ENCODE data around the gene TSHZ2. TPM values are rescaled to one million over a fixed set of nuclear protein-coding genes. Genes with fewer than 3 reads are reported as not detected.

The TSHZ2 gene
- total RNA-seq, 1 experiment from 2014 or later: 0.07 TPM

GRCh38 chr20:53079261-53079691 is 107.1 kb downstream of the TSHZ2 start:
- H3K27ac ChIP-seq (ENCODE audit: insufficient read length, low read depth, low read length): no peak overlapping the region
- Mint-ChIP-seq H3K27me3 (ENCODE audit: low read depth) (no peaks in the 10 kb centered on the region), H3K9me3 (no peaks in the 10 kb centered on the region), H3K36me3 (ENCODE audit: insufficient read depth in 1 of 3, low read depth in 3 of 3) (no peaks in the 10 kb centered on the region), H3K4me1 (peaks cover 13 to 17% of the 10 kb centered on the region in 2 experiments), H3K4me3 (no peak overlapping the region), H3K27ac (no peak overlapping the region)
- H3K4ac ChIP-seq (ENCODE audit: low read depth, low read length): no peak overlapping the region
- H3K18ac ChIP-seq (ENCODE audit: insufficient read length, low read depth, low read length): no peak overlapping the region
- no peak overlapping the region for H2BK120ac ChIP-seq (ENCODE audit: low read depth, low read length, poor library complexity, severe bottlenecking)
- H3T11ph ChIP-seq (ENCODE audit: low read length): no peak overlapping the region
- H2BK5ac ChIP-seq (ENCODE audit: insufficient read length, low read length): no peak overlapping the region
- no peak overlapping the region for H3K4me2 ChIP-seq (ENCODE audit: insufficient read depth, insufficient read length, low read length)
- no peak overlapping the region for H2AFZ ChIP-seq (ENCODE audit: low read length)
- H3K14ac ChIP-seq (ENCODE audit: insufficient read depth, low read length): no peak overlapping the region
- no peaks in the 10 kb centered on the region for H3K79me1 ChIP-seq (ENCODE audit: insufficient read depth, low read depth, low read length, poor library complexity, severe bottlenecking)
- WGBS (ENCODE audit: extremely low coverage, insufficient read length, low lambda C conversion rate): no CpG with 5 or more reads among the region's 6 CpGs
- no peaks in the 10 kb centered on the region for H3K27me3 ChIP-seq (ENCODE audit: insufficient read depth, low read length)
- no peak overlapping the region for H2BK15ac ChIP-seq (ENCODE audit: low read depth, low read length)
- H3K23me2 ChIP-seq (ENCODE audit: insufficient read length, low read depth, low read length, poor library complexity, severe bottlenecking): no peaks in the 10 kb centered on the region
- H3K9ac ChIP-seq (ENCODE audit: extremely low read depth, insufficient read length, low read length): no peak overlapping the region
- no peak overlapping the region for H4K8ac ChIP-seq (replicated peaks; ENCODE audit: insufficient read length, low read depth, low read length)
- TF ChIP-seq, protein P1, sequence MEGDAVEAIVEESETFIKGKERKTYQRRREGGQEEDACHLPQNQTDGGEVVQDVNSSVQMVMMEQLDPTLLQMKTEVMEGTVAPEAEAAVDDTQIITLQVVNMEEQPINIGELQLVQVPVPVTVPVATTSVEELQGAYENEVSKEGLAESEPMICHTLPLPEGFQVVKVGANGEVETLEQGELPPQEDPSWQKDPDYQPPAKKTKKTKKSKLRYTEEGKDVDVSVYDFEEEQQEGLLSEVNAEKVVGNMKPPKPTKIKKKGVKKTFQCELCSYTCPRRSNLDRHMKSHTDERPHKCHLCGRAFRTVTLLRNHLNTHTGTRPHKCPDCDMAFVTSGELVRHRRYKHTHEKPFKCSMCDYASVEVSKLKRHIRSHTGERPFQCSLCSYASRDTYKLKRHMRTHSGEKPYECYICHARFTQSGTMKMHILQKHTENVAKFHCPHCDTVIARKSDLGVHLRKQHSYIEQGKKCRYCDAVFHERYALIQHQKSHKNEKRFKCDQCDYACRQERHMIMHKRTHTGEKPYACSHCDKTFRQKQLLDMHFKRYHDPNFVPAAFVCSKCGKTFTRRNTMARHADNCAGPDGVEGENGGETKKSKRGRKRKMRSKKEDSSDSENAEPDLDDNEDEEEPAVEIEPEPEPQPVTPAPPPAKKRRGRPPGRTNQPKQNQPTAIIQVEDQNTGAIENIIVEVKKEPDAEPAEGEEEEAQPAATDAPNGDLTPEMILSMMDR (conservative IDR thresholded peaks at IDR 0.05): no peak
- H3K23ac ChIP-seq (ENCODE audit: insufficient read length, low read depth, low read length): no peak overlapping the region
- no peak overlapping the region for H2BK20ac ChIP-seq (ENCODE audit: low read depth, low read length, poor library complexity, severe bottlenecking)
- H3K9me3 ChIP-seq (ENCODE audit: control insufficient read depth, low read depth, low read length): no peaks in the 10 kb centered on the region
- H3K56ac ChIP-seq (ENCODE audit: insufficient read length, low read depth, low read length): no peak overlapping the region
- H2AK5ac ChIP-seq (ENCODE audit: insufficient read length, low read length): no peak overlapping the region
- H2BK12ac ChIP-seq (ENCODE audit: insufficient read length, low read depth, low read length): no peak overlapping the region
- H3K4me1 ChIP-seq (ENCODE audit: insufficient read depth, low read length): peaks cover 4% of the 10 kb centered on the region; the same call in 1 of the 2 replicates
- no peaks in the 10 kb centered on the region for H3K79me2 ChIP-seq (ENCODE audit: insufficient read depth, low read length)
- no peak for DNase-seq
- H4K91ac ChIP-seq (ENCODE audit: insufficient read length, low read depth, low read length): no peak overlapping the region
- H4K5ac ChIP-seq (ENCODE audit: insufficient read length, low read depth, low read length): no peak overlapping the region
- no peaks in the 10 kb centered on the region for H4K20me1 ChIP-seq (ENCODE audit: control insufficient read depth, insufficient read depth, insufficient read length)

Measured in H9 (cell line).